ENCODE data around the gene NPIPB8. TPM values are rescaled to one million over a fixed set of nuclear protein-coding genes. Genes with fewer than 3 reads are reported as not detected.
"Not testable (repeated sequence)": the region's sequence is repeated elsewhere in the genome, so short reads cannot be mapped to it uniquely, and the experiment has no call there.

The NPIPB8 gene
- total and polyA plus RNA-seq, 4 donors = 0.74 to 1.6 TPM; not detected in 2

DNA sequence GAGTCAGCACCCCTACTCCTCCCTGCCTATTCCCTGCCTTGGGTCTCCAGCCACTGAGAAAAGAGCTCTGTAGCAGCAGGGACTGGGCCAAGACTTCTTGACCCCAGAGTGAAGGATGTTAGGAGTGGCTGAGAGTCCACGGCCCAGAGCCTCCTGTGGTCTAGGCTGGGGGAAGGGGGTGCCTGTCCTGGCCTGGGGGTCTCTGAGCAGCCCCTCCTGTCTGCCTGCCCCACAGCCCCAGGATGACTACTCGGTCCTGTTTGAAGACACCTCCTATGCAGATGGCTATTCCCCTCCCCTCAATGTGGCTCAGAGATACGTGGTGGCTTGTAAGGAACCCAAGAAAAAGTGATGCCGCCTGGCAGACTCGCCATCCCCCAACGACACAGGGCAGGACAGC is 46.5 kb upstream of the NPIPB8 start:
- Histone ChIP-seq H3K27ac (ENCODE audit: low read depth in 1 of 2, low read length in 1 of 2) (no peak overlapping the region), H3K27me3 (ENCODE audit: control insufficient read depth in 3 of 3, insufficient read depth in 3 of 3, low read length in 2 of 3) (no peaks in the 10 kb centered on the region), H3K36me3 (ENCODE audit: control insufficient read depth in 4 of 4, insufficient read depth in 4 of 4, low read length in 4 of 4) (peaks cover 8 to 39% (median 15%) of the 10 kb centered on the region in 4 donors), H3K9ac (ENCODE audit: insufficient read depth in 1 of 2, low read length in 2 of 2) (no peak overlapping the region), H3K4me1 (ENCODE audit: control insufficient read depth in 5 of 5, insufficient read depth in 5 of 5, low read length in 5 of 5) (peaks cover 0 to 3% (median 0%) of the 10 kb centered on the region in 5 donors), H3K4me3 (no peak overlapping the region), H3K9me3 (ENCODE audit: control insufficient read depth in 4 of 4, insufficient read depth in 3 of 4, low read length in 3 of 4) (no peaks in the 10 kb centered on the region)
- DNase-seq = no peak
- ATAC-seq (ENCODE audit: insufficient read depth, low FRiP score) = no peak
- TF ChIP-seq, protein P1, sequence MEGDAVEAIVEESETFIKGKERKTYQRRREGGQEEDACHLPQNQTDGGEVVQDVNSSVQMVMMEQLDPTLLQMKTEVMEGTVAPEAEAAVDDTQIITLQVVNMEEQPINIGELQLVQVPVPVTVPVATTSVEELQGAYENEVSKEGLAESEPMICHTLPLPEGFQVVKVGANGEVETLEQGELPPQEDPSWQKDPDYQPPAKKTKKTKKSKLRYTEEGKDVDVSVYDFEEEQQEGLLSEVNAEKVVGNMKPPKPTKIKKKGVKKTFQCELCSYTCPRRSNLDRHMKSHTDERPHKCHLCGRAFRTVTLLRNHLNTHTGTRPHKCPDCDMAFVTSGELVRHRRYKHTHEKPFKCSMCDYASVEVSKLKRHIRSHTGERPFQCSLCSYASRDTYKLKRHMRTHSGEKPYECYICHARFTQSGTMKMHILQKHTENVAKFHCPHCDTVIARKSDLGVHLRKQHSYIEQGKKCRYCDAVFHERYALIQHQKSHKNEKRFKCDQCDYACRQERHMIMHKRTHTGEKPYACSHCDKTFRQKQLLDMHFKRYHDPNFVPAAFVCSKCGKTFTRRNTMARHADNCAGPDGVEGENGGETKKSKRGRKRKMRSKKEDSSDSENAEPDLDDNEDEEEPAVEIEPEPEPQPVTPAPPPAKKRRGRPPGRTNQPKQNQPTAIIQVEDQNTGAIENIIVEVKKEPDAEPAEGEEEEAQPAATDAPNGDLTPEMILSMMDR (IDR thresholded peaks at IDR 0.05; ENCODE audit: control extremely low read depth, extremely low read depth) = no peak
- WGBS, 2 donors = 86 to 90% methylated on average over 6 of the region's 6 CpGs

GRCh38 chr16:28592511-28592910 is 45.4 kb upstream of the NPIPB8 start:
- ATAC-seq (ENCODE audit: insufficient read depth, low FRiP score) (no peak), DNase-seq (no peak)
- Histone ChIP-seq H3K27me3 (ENCODE audit: control insufficient read depth in 3 of 3, insufficient read depth in 3 of 3, low read length in 2 of 3) (no peaks in the 10 kb centered on the region), H3K9ac (ENCODE audit: insufficient read depth in 1 of 2, low read length in 2 of 2) (no peak overlapping the region), H3K4me3 (no peak overlapping the region), H3K9me3 (ENCODE audit: control insufficient read depth in 4 of 4, insufficient read depth in 3 of 4, low read length in 3 of 4) (no peaks in the 10 kb centered on the region), H3K36me3 (ENCODE audit: control insufficient read depth in 4 of 4, insufficient read depth in 4 of 4, low read length in 4 of 4) (peaks cover under 1 to 35% (median 9%) of the 10 kb centered on the region in 4 donors), H3K27ac (ENCODE audit: low read depth in 1 of 2, low read length in 1 of 2) (no peak overlapping the region), H3K4me1 (ENCODE audit: control insufficient read depth in 5 of 5, insufficient read depth in 5 of 5, low read length in 5 of 5) (peaks cover 0 to 13% (median 4%) of the 10 kb centered on the region in 5 donors)
- TF ChIP-seq, protein P1 (IDR thresholded peaks at IDR 0.05; ENCODE audit: control extremely low read depth, extremely low read depth) = no peak
- 93 to 95% methylated on average over 5 of the region's 5 CpGs for WGBS, 2 donors

- DNase-seq = no peak
- Histone ChIP-seq H3K4me1 (ENCODE audit: control insufficient read depth in 5 of 5, insufficient read depth in 5 of 5, low read length in 5 of 5) (peaks cover 0 to 19% (median 4%) of the 10 kb centered on the region in 5 donors), H3K9ac (ENCODE audit: insufficient read depth in 1 of 2, low read length in 2 of 2) (no peak overlapping the region), H3K27ac (ENCODE audit: low read depth in 1 of 2, low read length in 1 of 2) (no peak overlapping the region), H3K27me3 (ENCODE audit: control insufficient read depth in 3 of 3, insufficient read depth in 3 of 3, low read length in 2 of 3) (no peaks in the 10 kb centered on the region), H3K36me3 (ENCODE audit: control insufficient read depth in 4 of 4, insufficient read depth in 4 of 4, low read length in 4 of 4) (peaks cover 0 to 32% (median 9%) of the 10 kb centered on the region in 4 donors), H3K4me3 (no peak overlapping the region), H3K9me3 (ENCODE audit: control insufficient read depth in 4 of 4, insufficient read depth in 3 of 4, low read length in 3 of 4) (no peaks in the 10 kb centered on the region)
- no peak for ATAC-seq (ENCODE audit: insufficient read depth, low FRiP score)
- TF ChIP-seq, protein P1 (IDR thresholded peaks at IDR 0.05; ENCODE audit: control extremely low read depth, extremely low read depth) = no peak
- 88 to 91% methylated on average over 13 of the region's 13 CpGs for WGBS, 2 donors
These were observed 44.8 kb upstream of the NPIPB8 start for GRCh38 chr16:28592979-28593553.

GRCh38 chr16:28595451-28595850 is 42.4 kb upstream of the NPIPB8 start:
- not testable (repeated sequence) for H3K9ac ChIP-seq (ENCODE audit: insufficient read depth in 1 of 2, low read length in 2 of 2); H3K4me3 ChIP-seq; ATAC-seq (ENCODE audit: insufficient read depth, low FRiP score); H3K27ac ChIP-seq (ENCODE audit: low read depth in 1 of 2, low read length in 1 of 2); H3K27me3 ChIP-seq (ENCODE audit: control insufficient read depth in 3 of 3, insufficient read depth in 3 of 3, low read length in 2 of 3); DNase-seq; H3K9me3 ChIP-seq (ENCODE audit: control insufficient read depth in 4 of 4, insufficient read depth in 3 of 4, low read length in 3 of 4)
- peaks cover 0 to 19% (median 4%) of the 10 kb centered on the region in 5 donors for H3K4me1 ChIP-seq (ENCODE audit: control insufficient read depth in 5 of 5, insufficient read depth in 5 of 5, low read length in 5 of 5)
- H3K36me3 ChIP-seq (ENCODE audit: control insufficient read depth in 4 of 4, insufficient read depth in 4 of 4, low read length in 4 of 4) = peaks cover 0 to 14% (median 3%) of the 10 kb centered on the region in 4 donors
- 87 to 96% methylated on average over 4 to 6 of the region's 6 CpGs for WGBS, 2 donors
